IPS-15b (cell line): ENCODE measurements around the gene SGTB.

Experiments used
- H3K27me3 ChIP-seq: one replicate; pipeline ENCODE4 v1.6.1; 2013; ENCODE audit warnings: low read length; ENCODE audit not compliant: control insufficient read depth, insufficient read depth
- H3K36me3 ChIP-seq: one replicate; pipeline ENCODE4 v1.6.1; 2013; ENCODE audit warnings: low read length; ENCODE audit not compliant: control insufficient read depth, insufficient read depth
- H3K4me1 ChIP-seq: one replicate; pipeline ENCODE4 v1.6.1; 2013; ENCODE audit warnings: mild to moderate bottlenecking, low read length; ENCODE audit not compliant: control insufficient read depth, insufficient read depth
- H3K4me3 ChIP-seq: one replicate; pipeline ENCODE4 v1.5.1; 2013; ENCODE audit warnings: low read depth, low read length
- H3K9ac ChIP-seq: one replicate; pipeline ENCODE4 v1.6.1; 2013; ENCODE audit warnings: low read depth, mild to moderate bottlenecking, low read length
- H3K9me3 ChIP-seq: one replicate; pipeline ENCODE4 v1.6.1; 2013; ENCODE audit warnings: mild to moderate bottlenecking, low read length; ENCODE audit not compliant: control insufficient read depth, insufficient read depth

SGTB gene

GRCh38 chr5:65730910-65731309 is 9.0 kb upstream of the SGTB start:
- H3K9me3 ChIP-seq, result no peaks in the 10 kb centered on the region
- H3K9ac ChIP-seq, result no peak overlapping the region
- no peaks in the 10 kb centered on the region for H3K36me3 ChIP-seq
- H3K4me3 ChIP-seq, result no peak overlapping the region
- peaks cover 3% of the 10 kb centered on the region for H3K4me1 ChIP-seq
- no peaks in the 10 kb centered on the region for H3K27me3 ChIP-seq

- Histone ChIP-seq H3K9me3 (no peaks in the 10 kb centered on the region), H3K4me3 (no peak overlapping the region), H3K9ac (no peak overlapping the region), H3K27me3 (no peaks in the 10 kb centered on the region), H3K4me1 (no peaks in the 10 kb centered on the region), H3K36me3 (no peaks in the 10 kb centered on the region)
Measured at GRCh38 chr5:65728218-65728617, 6.3 kb upstream of the SGTB start.

- H3K4me1 ChIP-seq, result no peaks in the 10 kb centered on the region
Measured at GRCh38 chr5:65727491-65728156, 5.7 kb upstream of the SGTB start.

DNA sequence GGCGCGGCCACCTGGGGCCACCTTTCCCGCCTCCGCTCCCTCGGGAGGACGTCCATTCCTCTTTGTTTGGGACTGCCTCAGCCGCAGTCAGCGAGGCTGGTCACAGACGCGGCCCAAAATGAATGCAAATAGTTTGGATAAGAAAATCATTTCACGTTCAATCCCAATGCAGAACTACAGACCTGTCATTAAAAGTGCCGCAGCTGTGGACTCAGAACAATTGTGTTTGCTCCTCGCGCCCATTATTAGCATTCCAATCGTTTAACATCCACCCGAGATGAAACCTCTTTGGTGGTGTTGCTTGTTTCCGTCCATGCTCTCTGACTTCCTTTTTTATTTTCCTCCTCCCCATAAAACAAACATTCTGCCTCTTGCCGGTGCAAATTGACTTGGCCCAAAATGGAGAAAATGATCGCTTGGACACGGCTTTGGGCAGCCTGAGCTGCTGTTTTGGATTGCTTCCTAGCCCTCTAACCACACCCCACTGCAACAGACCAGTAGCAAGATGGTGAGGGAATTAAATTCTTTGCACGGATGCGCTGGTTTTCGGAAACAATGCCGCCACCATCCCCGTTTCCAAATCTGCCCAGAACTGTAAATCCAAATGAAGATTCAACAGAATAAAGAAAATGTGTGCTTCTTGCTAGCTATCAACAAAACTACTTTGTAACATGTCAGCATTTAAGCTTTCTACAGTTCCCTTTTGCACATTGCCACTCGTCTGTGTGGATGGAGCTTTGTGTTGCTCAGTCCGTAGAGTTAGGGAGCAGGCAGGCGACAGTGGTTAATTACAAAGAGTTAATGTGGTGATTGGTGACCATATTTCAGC is 880 bp upstream of the SGTB start:
- H3K27me3 ChIP-seq, result no peaks in the 10 kb centered on the region
- peaks cover 4% of the 10 kb centered on the region for H3K4me1 ChIP-seq
- peak overlapping the region; percentile 74 for H3K4me3 ChIP-seq
- peak overlapping the region; percentile 94 for H3K9ac ChIP-seq
- no peaks in the 10 kb centered on the region for H3K36me3 ChIP-seq
- H3K9me3 ChIP-seq, result no peaks in the 10 kb centered on the region

More at GRCh38 chr5:65727491-65728156, 5.7 kb upstream of the SGTB start:
- H3K27me3 ChIP-seq, result no peaks in the 10 kb centered on the region
- H3K4me3 ChIP-seq, result no peak overlapping the region
- no peak overlapping the region for H3K9ac ChIP-seq
- no peaks in the 10 kb centered on the region for H3K36me3 ChIP-seq
- no peaks in the 10 kb centered on the region for H3K9me3 ChIP-seq

GRCh38 chr5:65721050-65721719 is 724 bp downstream of the SGTB start:
- peak overlapping the region; percentile 71 for H3K9ac ChIP-seq
- peak overlapping the region; percentile 85 for H3K4me3 ChIP-seq

GRCh38 chr5:65718576-65719310 is 3.2 kb downstream of the SGTB start:
- Histone ChIP-seq H3K27me3 (no peaks in the 10 kb centered on the region), H3K36me3 (no peaks in the 10 kb centered on the region), H3K4me3 (no peak overlapping the region), H3K4me1 (peaks cover 4% of the 10 kb centered on the region), H3K9ac (no peak overlapping the region), H3K9me3 (no peaks in the 10 kb centered on the region)

More at GRCh38 chr5:65721050-65721719, 724 bp downstream of the SGTB start:
- H3K27me3 ChIP-seq, result no peaks in the 10 kb centered on the region
- H3K4me1 ChIP-seq, result peaks cover 4% of the 10 kb centered on the region
- H3K36me3 ChIP-seq, result no peaks in the 10 kb centered on the region
- no peaks in the 10 kb centered on the region for H3K9me3 ChIP-seq

GRCh38 chr5:65708145-65708544 is 13.8 kb downstream of the SGTB start:
- Histone ChIP-seq H3K36me3 (no peaks in the 10 kb centered on the region), H3K27me3 (no peaks in the 10 kb centered on the region), H3K4me3 (no peak overlapping the region), H3K4me1 (no peaks in the 10 kb centered on the region), H3K9ac (no peak overlapping the region), H3K9me3 (no peaks in the 10 kb centered on the region)

DNA sequence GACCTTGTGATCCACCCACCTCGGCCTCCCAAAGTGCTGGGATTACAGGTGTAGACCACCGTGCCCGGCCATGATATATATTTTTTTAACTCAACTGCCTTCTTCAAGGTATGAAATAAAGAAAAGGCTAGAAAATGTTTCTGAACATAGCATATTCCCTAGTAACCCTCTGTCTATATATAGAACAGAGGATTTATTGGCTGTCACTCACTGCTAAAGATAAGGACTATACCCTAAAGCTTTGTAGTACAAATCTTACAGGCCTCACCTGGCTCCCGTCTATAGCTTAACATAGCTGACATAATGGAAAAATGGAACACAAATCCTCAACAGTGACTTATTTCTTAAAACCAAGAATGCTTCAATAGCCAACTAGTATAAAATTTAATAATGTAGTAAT is 14.2 kb downstream of the SGTB start:
- Histone ChIP-seq H3K4me1 (no peaks in the 10 kb centered on the region), H3K4me3 (no peak overlapping the region), H3K9me3 (no peaks in the 10 kb centered on the region), H3K27me3 (no peaks in the 10 kb centered on the region), H3K9ac (no peak overlapping the region), H3K36me3 (no peaks in the 10 kb centered on the region)

DNA sequence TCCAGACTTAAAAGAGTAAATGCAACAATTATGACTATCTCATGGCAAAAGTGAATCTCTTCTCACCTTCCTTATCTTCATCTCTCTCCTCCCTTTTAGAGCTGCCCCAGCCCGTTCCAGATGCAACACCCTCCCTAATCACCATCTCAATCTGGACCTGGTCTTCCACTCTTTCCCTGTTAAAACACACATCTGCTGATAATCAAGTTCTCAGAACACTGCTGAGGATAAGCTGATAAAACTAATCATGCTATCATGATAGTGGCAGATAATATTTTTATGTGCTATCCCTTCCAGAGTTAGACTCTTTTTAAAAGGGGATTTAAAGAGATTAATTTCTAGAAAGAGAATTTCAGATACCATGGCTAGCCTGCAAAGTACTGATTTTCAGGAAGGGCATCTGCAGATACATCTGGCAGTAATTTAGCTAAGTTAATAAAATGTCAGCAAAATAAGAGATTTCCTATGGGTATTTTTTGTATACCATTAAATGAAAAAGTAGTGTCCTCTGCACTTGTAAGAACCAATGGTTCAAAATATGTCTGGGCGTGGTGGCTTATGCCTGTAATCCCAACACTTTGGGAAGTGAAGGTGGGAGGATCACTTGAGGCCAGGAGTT is 17.2 kb downstream of the SGTB start:
- H3K4me1 ChIP-seq, result no peaks in the 10 kb centered on the region
- no peaks in the 10 kb centered on the region for H3K36me3 ChIP-seq
- no peaks in the 10 kb centered on the region for H3K9me3 ChIP-seq
- H3K4me3 ChIP-seq, result no peak overlapping the region
- no peaks in the 10 kb centered on the region for H3K27me3 ChIP-seq
- H3K9ac ChIP-seq, result no peak overlapping the region

DNA sequence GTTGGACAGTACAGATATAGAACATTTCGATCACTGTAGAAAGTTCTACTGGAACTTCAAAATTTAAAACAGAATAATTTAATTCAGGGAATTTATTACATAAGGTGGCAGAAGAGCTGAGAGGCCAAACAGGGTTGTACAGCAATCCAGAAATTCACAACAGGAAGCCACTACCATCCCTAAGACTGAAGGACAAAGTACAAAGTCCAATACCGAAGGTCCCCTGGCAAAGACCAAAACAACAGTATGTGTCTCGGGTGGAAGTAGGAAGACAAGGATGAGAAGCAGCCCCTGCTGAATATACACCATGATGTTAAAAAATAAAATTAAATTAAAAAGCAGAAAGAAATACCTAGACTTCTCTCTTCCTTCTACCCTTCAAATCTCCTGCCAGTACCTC is 19.9 kb downstream of the SGTB start:
- Histone ChIP-seq H3K9me3 (no peaks in the 10 kb centered on the region), H3K36me3 (no peaks in the 10 kb centered on the region), H3K4me1 (no peaks in the 10 kb centered on the region), H3K27me3 (no peaks in the 10 kb centered on the region), H3K4me3 (no peak overlapping the region), H3K9ac (no peak overlapping the region)

GRCh38 chr5:65699338-65699737 is 22.6 kb downstream of the SGTB start:
- H3K9me3 ChIP-seq, result no peaks in the 10 kb centered on the region
- peaks cover 3% of the 10 kb centered on the region for H3K4me1 ChIP-seq
- H3K9ac ChIP-seq, result no peak overlapping the region
- H3K36me3 ChIP-seq, result no peaks in the 10 kb centered on the region
- H3K27me3 ChIP-seq, result no peaks in the 10 kb centered on the region
- H3K4me3 ChIP-seq, result no peak overlapping the region
